Measurements from ENCODE around the gene FBP2.

- TF ChIP-seq, protein P1, sequence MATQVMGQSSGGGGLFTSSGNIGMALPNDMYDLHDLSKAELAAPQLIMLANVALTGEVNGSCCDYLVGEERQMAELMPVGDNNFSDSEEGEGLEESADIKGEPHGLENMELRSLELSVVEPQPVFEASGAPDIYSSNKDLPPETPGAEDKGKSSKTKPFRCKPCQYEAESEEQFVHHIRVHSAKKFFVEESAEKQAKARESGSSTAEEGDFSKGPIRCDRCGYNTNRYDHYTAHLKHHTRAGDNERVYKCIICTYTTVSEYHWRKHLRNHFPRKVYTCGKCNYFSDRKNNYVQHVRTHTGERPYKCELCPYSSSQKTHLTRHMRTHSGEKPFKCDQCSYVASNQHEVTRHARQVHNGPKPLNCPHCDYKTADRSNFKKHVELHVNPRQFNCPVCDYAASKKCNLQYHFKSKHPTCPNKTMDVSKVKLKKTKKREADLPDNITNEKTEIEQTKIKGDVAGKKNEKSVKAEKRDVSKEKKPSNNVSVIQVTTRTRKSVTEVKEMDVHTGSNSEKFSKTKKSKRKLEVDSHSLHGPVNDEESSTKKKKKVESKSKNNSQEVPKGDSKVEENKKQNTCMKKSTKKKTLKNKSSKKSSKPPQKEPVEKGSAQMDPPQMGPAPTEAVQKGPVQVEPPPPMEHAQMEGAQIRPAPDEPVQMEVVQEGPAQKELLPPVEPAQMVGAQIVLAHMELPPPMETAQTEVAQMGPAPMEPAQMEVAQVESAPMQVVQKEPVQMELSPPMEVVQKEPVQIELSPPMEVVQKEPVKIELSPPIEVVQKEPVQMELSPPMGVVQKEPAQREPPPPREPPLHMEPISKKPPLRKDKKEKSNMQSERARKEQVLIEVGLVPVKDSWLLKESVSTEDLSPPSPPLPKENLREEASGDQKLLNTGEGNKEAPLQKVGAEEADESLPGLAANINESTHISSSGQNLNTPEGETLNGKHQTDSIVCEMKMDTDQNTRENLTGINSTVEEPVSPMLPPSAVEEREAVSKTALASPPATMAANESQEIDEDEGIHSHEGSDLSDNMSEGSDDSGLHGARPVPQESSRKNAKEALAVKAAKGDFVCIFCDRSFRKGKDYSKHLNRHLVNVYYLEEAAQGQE (IDR thresholded peaks at IDR 0.05; ENCODE audit: low read depth, low read length), result no peak
- TF ChIP-seq CTCF (IDR thresholded peaks at IDR 0.05 in 2 of 3, conservative IDR thresholded peaks at IDR 0.05 in 1 of 3; ENCODE audit: control insufficient read depth in 2 of 3, extremely low read depth in 1 of 3, insufficient read depth in 1 of 3, low read depth in 3 of 3, low read length in 3 of 3) (no peak), TARDBP (IDR thresholded peaks at IDR 0.05; ENCODE audit: borderline replicate concordance) (no peak), RELA (IDR thresholded peaks at IDR 0.05; ENCODE audit: borderline replicate concordance, partially characterized antibody) (no peak), TAF1 (IDR thresholded peaks at IDR 0.05; ENCODE audit: borderline replicate concordance, low read depth, low read length) (no peak), ZNF24 (IDR thresholded peaks at IDR 0.05) (no peak), EZH2 (IDR thresholded peaks at IDR 0.05; ENCODE audit: borderline replicate concordance, control insufficient read depth, low read depth, low read length) (no peak), EP300 (IDR thresholded peaks at IDR 0.05; ENCODE audit: borderline replicate concordance in 1 of 2, control insufficient read depth in 1 of 2, low read depth in 2 of 2, low read length in 2 of 2) (no peak), SMC3 (IDR thresholded peaks at IDR 0.05; ENCODE audit: borderline replicate concordance, low read length) (no peak), POLR2AphosphoS2 (IDR thresholded peaks at IDR 0.05; ENCODE audit: low read depth, low read length) (no peak), CHD2 (IDR thresholded peaks at IDR 0.05; ENCODE audit: borderline replicate concordance, low read depth, low read length) (no peak), RBBP5 (conservative IDR thresholded peaks at IDR 0.05) (no peak)
- TF ChIP-seq, protein P2, sequence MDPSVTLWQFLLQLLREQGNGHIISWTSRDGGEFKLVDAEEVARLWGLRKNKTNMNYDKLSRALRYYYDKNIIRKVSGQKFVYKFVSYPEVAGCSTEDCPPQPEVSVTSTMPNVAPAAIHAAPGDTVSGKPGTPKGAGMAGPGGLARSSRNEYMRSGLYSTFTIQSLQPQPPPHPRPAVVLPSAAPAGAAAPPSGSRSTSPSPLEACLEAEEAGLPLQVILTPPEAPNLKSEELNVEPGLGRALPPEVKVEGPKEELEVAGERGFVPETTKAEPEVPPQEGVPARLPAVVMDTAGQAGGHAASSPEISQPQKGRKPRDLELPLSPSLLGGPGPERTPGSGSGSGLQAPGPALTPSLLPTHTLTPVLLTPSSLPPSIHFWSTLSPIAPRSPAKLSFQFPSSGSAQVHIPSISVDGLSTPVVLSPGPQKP (IDR thresholded peaks at IDR 0.05; ENCODE audit: low read depth, low read length), result no peak
- TF ChIP-seq, protein P3, sequence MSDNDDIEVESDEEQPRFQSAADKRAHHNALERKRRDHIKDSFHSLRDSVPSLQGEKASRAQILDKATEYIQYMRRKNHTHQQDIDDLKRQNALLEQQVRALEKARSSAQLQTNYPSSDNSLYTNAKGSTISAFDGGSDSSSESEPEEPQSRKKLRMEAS (IDR thresholded peaks at IDR 0.05; ENCODE audit: low read depth, low read length), result no peak
These were observed at the start of gene FBP2 for GRCh38 chr9:94593459-94594345.
